Epithelial cell of umbilical artery (primary cell): ENCODE measurements around the gene KCNMB2. TPM values are rescaled to one million over a fixed set of nuclear protein-coding genes. Genes with fewer than 3 reads are reported as not detected.

Experiments
- total RNA-seq: library from RNA; depleted of rRNA; stranded (reverse); fragments of >200 nt; gene quantifications from 2 replicates; pipeline ENCODE4 v1.2.3, GENCODE V29; 2014

KCNMB2 gene
- 0.46 TPM in 1 of 2 replicates, not detected in the other for total RNA-seq

DNA sequence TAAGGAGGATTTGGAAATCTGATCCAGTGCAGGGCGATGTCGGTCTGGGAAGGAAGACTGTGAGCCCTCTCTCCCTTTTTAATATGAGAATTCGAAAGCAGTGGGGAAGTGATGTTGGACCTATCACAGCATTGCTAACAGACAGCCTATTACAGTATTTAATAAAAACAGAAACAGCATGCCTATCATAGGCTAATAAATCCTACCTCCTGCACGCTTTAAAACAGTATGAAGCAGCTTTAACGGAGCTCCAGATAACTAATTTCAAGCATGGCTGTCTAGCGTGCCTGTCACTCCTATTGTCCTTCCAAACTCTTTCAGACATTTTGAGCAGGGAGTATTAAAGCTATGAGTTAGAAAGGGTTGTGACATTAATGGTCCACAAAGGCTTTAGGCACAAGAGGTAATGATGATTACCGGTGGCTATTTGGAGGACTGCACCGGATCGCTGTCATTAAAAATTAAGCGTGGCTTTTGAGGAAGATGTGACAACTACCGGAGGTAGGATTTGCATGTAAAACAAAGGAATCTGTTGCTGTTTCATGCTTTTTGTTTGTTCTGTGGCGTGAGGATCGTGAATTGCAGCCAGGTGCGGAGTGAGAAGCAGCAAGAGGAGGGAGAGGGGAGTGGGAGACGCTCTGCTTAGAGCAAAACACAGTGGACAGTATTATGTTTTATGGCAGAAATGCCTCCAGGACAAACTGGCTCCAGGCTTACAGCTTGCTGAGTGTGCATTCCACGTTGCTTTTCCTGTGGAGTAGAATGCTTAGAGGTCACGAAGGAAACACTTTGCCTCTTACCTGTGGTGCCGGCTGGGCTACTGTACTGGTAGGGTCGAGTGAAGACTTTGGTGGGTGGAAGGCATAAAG lies at the start of gene KCNMB2:
KCNMB2 (plus strand) TSS at position 226 of the 869 bp plus-strand sequence.

